Heart right ventricle (tissue), 16 donors: ENCODE data around the gene SPRY1. TPM values are rescaled to one million over a fixed set of nuclear protein-coding genes. Genes with fewer than 3 reads are reported as not detected.

Source experiments
- ATAC-seq, 8 donors: fragments of 200-7000 bp; cut with Tn5 transposase; one replicate each; pipeline ENCODE4 v1.9.1; 2020; ENCODE audit warnings: mild to moderate bottlenecking in 8 of 8, moderate library complexity in 8 of 8, moderate number of reproducible peaks in 1 of 8
- DNase-seq, 2 donors: peaks; one replicate each; pipeline ENCODE4 v3.0.0-alpha.2; 2020
- H3K27ac ChIP-seq, 10 donors: fragments of 200-600 bp; sonication (generic) in 2 of 10; one replicate each; pipeline versions ENCODE4 v1.5.0 to v1.8.0; 2020 to 2022; ENCODE audit warnings: mild to moderate bottlenecking in 3 of 10
- H3K27me3 ChIP-seq, 7 donors: fragments of 200-600 bp; one replicate each; pipeline ENCODE4 v1.8.0; 2021 to 2022; ENCODE audit warnings: mild to moderate bottlenecking in 2 of 7
- H3K36me3 ChIP-seq, 9 donors: fragments of 200-600 bp; sonication (generic) in 1 of 9; one replicate each; pipeline versions ENCODE4 v1.5.0 to v1.8.0; 2020 to 2022; ENCODE audit warnings: mild to moderate bottlenecking in 2 of 9
- H3K4me1 ChIP-seq, 9 donors: fragments of 200-600 bp; sonication (generic) in 1 of 9; one replicate each; pipeline versions ENCODE4 v1.5.0 to v1.8.0; 2020 to 2022; ENCODE audit warnings: mild to moderate bottlenecking in 4 of 9
- H3K4me3 ChIP-seq, 10 donors: fragments of 200-600 bp; sonication (generic) in 2 of 10; one replicate each; pipeline versions ENCODE4 v1.5.0 to v1.8.0; 2020 to 2022; ENCODE audit warnings: mild to moderate bottlenecking in 7 of 10, moderate library complexity in 2 of 10
- H3K9me3 ChIP-seq, 11 donors: fragments of 200-600 bp in 10 of 11; sonication (generic) in 2 of 11; one replicate each; pipeline versions ENCODE4 v1.5.0 to v1.8.0; 2013 to 2022; ENCODE audit warnings: mild to moderate bottlenecking in 2 of 11, control low read depth in 1 of 11, moderate library complexity in 1 of 11
- CTCF ChIP-seq, 9 donors: fragments of 200-600 bp; sonication (generic) in 2 of 9; IDR thresholded peaks; one replicate each; pipeline versions ENCODE4 v1.5.0 to v1.8.0; 2021 to 2022; ENCODE audit warnings: antibody characterized with exemption in 9 of 9, mild to moderate bottlenecking in 5 of 9, moderate library complexity in 1 of 9
- WGBS, 2 donors: extraction: QIAGEN DNeasy Blood & Tissue Kit; methylation state at CpG; one replicate each; pipeline ENCODE4 v1.1.7; 2013; ENCODE audit warnings: inconsistent platforms in 1 of 2; 5-methylcytosine and 5-hydroxymethylcytosine counted together
- intact Hi-C, 10 donors: fragments of 100-400 bp; cut with DNase I; formaldehyde crosslinking; loops; one replicate each; pipeline versions ENCODE4 v1.11.1 to v1.14.2; 2022
- polyA plus RNA-seq, 2 donors: library from polyadenylated mRNA; stranded (reverse); fragments of 200-250 nt; gene quantifications; one replicate each; pipeline ENCODE4 v1.2.3, GENCODE V29; 2013
- total RNA-seq, 10 donors: library from RNA; stranded (reverse); fragmentation: NEBNext Ultra II Directional in 3 of 10; extraction: Animal tissue kit (Norgen Biotek cat#: 25700) in 3 of 10; gene quantifications; one replicate each; pipeline versions ENCODE4 v1.2.1 to v1.2.4, GENCODE V29; 2021 to 2023
- donor health status: Arrhythmogenic right ventricular cardiomyopathy.
- donor health status: ischemic (EF 13 %, LVEDD 7.1; RV severe dilation, severe dysfunction).
- donor health status: healthy with polysubstance abuse.
- donor health status: DM: no; HTN: yes; CAD: no.
- donor health status: DM: no; HTN: no; CAD: no.
- donor health status: ischemic (EF 25% LVEDD 6.9; RV normal size, moderate dysfunction).
- donor health status: ischemic (EF 25% LVEDD 5.7; RV mildly dilated, moderate dysfunction).
- donor health status: healthy.
- donor health status: DM: yes; HTN: yes; CAD: no.
- donor health status: Ischemic cardiomyopathy.
- donor health status: ischemic (EF 35%, LVEDD 5.7; RV mildly dilated, moderate dysfunction).
- donor health status: nonischemic (EF 11% LVEDD 7.7; RV severe dilation, severe dysfunction).
- donor health status: DM: yes; HTN: yes; CAD: no.
- donor health status: PGD.
- donor health status: ischemic (EF 29% LVEDD 5.4; RV normal size, mild dysfunction).
- donor health status: nonischemic (EF 23%, LVEDD 6.1; RV moderate dilation, normal function).

SPRY1 gene
- total and polyA plus RNA-seq, 12 donors, result 21.6 to 61.7 (median 37.4) TPM

- no peaks in the 10 kb centered on the region for H3K4me1 ChIP-seq
Observed at GRCh38 chr4:123430501-123430900, 33.9 kb downstream of the SPRY1 start.

GRCh38 chr4:123433573-123433972 is 37.0 kb downstream of the SPRY1 start:
- ATAC-seq, result no peak
- H3K4me3 ChIP-seq, result no peak overlapping the region

More at GRCh38 chr4:123430501-123430900, 33.9 kb downstream of the SPRY1 start:
- Histone ChIP-seq H3K4me3 (no peak overlapping the region), H3K9me3 (peaks cover 0 to 17% (median 0%) of the 10 kb centered on the region in 11 donors), H3K27ac (no peak overlapping the region), H3K36me3 (no peaks in the 10 kb centered on the region), H3K27me3 (no peaks in the 10 kb centered on the region)
- intact Hi-C loops, result loop anchor here in 1 of 10 donors (10.0 kb wide), 1 partner anchor 124 kb away; no protein-coding TSS in a partner anchor
- DNase-seq (no peak), ATAC-seq (no peak)
- WGBS, 2 donors, result 87 to 92% methylated on average over 2 of the region's 2 CpGs
- no peak for TF ChIP-seq CTCF (IDR thresholded peaks at IDR 0.05)

DNA sequence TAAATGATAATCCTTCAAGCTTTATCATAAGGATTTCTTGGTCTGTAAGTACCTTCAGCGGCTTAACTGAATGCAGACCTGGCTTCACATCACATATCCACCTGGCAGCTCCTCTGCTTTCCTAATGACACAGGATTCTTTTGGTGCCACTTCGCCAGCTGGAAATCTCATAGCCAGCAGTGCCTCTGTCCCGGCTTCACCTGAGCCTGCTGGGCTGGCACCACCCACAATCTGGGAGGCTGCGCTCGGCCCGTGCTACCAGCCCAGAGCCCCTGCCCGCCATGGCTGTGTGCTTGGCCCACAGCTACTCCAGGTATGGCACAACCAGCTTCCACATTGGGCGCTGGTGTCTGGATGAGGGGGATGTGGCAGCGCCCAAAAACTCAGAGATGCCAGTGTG is 37.4 kb downstream of the SPRY1 start:
- H3K27ac ChIP-seq, result no peak overlapping the region
- no peaks in the 10 kb centered on the region for H3K36me3 ChIP-seq
- DNase-seq (no peak), ATAC-seq (no peak)
- intact Hi-C loops, result loop anchor here in 1 of 10 donors (10.0 kb wide), 1 partner anchor 121 kb away; no protein-coding TSS in a partner anchor
- WGBS, 2 donors, result 96 to 97% methylated on average over 9 of the region's 9 CpGs
- no peak for TF ChIP-seq CTCF (IDR thresholded peaks at IDR 0.05)
- no peaks in the 10 kb centered on the region for H3K27me3 ChIP-seq
- peaks cover 0 to 11% (median 0%) of the 10 kb centered on the region in 9 donors for H3K4me1 ChIP-seq
- no peak overlapping the region for H3K4me3 ChIP-seq
- peaks cover 0 to 5% (median 0%) of the 10 kb centered on the region in 11 donors for H3K9me3 ChIP-seq

More at GRCh38 chr4:123433573-123433972, 37.0 kb downstream of the SPRY1 start:
- 96% methylated on average over 7 of the region's 7 CpGs for WGBS, 2 donors
- H3K27me3 ChIP-seq, result no peaks in the 10 kb centered on the region
- peaks cover 0 to 11% (median 0%) of the 10 kb centered on the region in 9 donors for H3K4me1 ChIP-seq
- TF ChIP-seq CTCF (IDR thresholded peaks at IDR 0.05), result no peak
- peaks cover 0 to 5% (median 0%) of the 10 kb centered on the region in 11 donors for H3K9me3 ChIP-seq
- intact Hi-C loops, result loop anchor here in 1 of 10 donors (10.0 kb wide), 1 partner anchor 121 kb away; no protein-coding TSS in a partner anchor
- H3K36me3 ChIP-seq, result no peaks in the 10 kb centered on the region
- no peak overlapping the region for H3K27ac ChIP-seq
- DNase-seq, result no peak

DNA sequence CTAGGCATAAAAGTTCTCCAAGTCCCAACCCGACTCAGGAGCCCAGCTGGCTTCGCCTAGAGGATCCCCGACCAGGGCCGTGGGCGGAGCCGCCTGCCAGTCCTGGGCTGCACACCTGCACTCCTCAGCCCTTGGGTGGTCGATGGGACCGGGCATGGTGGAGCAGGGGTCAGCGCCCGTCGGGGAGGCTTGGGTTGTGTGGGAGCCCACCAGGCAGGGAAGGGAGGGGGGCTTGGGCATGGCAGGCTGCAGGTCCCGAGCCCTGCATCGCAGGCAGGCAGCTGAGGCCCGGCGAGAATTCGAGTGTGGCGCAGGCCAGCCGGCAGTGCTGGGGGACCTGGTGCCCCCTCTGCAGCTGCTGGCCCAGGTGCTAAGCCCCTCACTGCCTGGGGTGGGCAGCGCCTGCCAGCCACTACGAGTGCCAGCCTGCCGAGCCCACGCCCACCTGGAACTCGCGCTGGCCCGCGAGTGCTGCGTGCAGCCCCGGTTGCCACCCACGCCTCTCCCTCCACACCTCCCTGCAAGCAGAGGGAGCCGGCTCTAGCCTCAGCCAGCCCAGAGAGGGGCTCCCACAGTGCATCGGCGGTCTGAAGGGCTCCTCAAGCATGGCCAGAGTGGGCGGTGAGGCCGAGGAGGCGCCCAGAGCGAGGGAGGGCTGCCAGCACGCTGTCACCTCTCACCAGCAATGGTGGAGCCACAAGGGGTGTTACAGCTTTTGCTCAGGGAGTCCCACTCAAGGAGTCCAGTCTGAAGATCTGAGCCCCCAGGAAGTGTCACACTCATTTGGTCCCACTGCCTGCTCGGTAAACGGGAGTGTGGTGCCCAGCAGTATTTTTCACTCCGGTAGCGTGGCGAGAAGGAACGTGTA is 38.9 kb downstream of the SPRY1 start:
- intact Hi-C loops, result loop anchor here in 1 of 10 donors (10.0 kb wide), 1 partner anchor 119 kb away; no protein-coding TSS in a partner anchor
- TF ChIP-seq CTCF (IDR thresholded peaks at IDR 0.05), result no peak
- H3K36me3 ChIP-seq, result no peaks in the 10 kb centered on the region
- ATAC-seq (no peak), DNase-seq (no peak)
- H3K4me1 ChIP-seq, result peaks cover 0 to 11% (median 0%) of the 10 kb centered on the region in 9 donors
- H3K27me3 ChIP-seq, result no peaks in the 10 kb centered on the region
- WGBS, 2 donors, result 96 to 98% methylated on average over 40 to 43 of the region's 43 CpGs
- H3K9me3 ChIP-seq, result peaks cover 0 to 5% (median 0%) of the 10 kb centered on the region in 11 donors
- H3K27ac ChIP-seq, result no peak overlapping the region
- H3K4me3 ChIP-seq, result no peak overlapping the region
